ENCODE results near the gene NRG2.

GRCh38 chr5:140005145-140005591 lies 37.9 kb downstream of the NRG2 start:
- TF ChIP-seq CTCF (IDR thresholded peaks at IDR 0.05), result no peak
- no peak for TF ChIP-seq POLR2A (IDR thresholded peaks at IDR 0.05)
- no peak for TF ChIP-seq POLR2AphosphoS5 (IDR thresholded peaks at IDR 0.05)
- no peak for TF ChIP-seq EP300 (IDR thresholded peaks at IDR 0.05)
